GM19372 (cell line): ENCODE data around the gene TSPAN14.

Experiments
- ATAC-seq: cut with Tn5 transposase; IDR thresholded peaks from one replicate; pipeline ENCODE4 v1.9.1; 2021; ENCODE audit warnings: mild to moderate bottlenecking, low read depth, moderate library complexity; ENCODE audit not compliant: unreplicated experiment

Gene TSPAN14

DNA sequence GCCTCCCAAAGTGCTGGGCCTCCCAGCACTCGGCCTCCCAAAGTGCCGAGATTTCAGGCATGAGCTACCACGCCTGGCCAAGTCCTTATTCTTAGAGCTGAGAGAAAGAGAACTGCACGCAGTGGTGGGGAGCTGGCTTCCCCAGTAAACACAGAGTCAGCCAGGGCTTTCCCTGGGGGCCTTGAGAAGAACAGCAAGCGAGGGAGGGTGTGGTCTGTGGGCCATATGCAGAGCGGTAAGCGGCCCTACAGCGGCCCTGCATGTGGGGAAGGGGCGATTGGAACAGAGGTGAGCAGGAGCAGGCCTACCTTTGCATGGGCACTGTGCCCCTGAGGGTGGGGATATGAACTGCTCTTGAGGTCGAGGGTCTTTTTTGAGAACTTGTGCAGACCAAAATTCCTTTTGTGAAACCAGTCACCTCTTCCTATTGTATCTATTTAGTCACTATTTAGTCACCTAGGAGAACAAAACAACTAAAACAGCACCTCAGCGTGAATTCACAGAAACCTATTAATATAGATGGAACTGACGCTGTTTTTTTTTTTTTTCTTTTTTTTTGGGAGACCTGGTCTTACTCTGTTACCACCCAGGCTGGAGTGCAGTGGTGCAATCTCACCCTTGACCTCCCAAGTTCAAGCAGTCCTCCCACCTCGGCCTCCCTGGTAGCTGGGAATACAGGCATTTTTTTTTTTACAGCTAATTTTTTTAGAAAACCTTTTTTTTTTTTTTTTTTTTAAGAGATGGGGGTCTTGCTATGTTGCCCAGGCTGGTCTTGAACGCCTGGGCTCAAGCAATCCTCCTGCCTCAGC lies 46.7 kb downstream of the TSPAN14 start:
- peak; percentile 49 for ATAC-seq

- ATAC-seq = no peak
These were observed 47.3 kb downstream of the TSPAN14 start for GRCh38 chr10:80501381-80501912.

- ATAC-seq = no peak
These were observed 47.9 kb downstream of the TSPAN14 start for GRCh38 chr10:80501913-80502521.

DNA sequence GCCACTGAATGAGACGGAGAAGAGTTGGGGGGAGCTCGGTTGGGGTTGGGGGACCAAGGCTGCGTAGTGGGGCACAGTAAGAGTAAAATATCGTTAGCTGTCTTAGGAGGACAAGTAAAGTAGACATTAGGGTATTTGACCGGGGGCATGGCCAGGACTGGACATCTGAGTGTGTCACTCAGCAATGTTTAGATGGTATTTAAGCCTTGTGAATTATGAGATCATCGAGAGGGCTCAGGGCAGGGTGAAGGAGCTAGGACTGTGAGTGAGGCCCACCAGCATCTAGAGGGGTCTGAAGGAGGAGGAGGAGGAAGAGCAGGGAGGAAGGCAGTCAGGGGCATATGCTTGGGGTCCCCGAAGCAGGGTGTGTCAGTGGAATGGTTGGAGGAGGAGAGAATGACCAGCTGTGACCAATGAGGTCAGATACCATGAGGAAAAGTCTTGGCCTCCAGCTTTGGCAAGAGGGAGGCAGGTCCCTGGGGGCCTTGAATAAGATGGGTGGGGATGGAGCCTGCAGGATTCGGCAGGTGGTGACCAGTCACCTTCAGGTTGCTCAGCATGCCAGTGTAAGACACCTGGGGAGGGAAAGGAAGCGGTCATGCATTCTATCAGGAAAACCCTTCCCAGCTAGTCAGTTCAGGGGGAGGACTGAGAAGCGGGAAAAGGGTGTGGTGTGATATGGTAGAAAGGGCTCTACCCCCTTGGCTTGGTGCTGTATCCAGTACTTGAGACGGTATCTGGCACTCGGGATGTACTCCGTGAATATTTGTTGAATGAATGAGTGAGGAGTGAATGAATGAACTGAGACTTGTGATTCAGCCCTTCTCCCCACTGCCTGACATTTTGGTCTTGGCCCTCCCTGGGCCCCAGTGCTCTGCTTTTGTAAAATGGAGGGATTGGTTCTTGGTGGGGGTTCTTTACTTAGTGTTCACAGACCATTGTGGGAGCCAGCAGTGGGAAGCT lies 48.8 kb downstream of the TSPAN14 start:
- no peak for ATAC-seq

DNA sequence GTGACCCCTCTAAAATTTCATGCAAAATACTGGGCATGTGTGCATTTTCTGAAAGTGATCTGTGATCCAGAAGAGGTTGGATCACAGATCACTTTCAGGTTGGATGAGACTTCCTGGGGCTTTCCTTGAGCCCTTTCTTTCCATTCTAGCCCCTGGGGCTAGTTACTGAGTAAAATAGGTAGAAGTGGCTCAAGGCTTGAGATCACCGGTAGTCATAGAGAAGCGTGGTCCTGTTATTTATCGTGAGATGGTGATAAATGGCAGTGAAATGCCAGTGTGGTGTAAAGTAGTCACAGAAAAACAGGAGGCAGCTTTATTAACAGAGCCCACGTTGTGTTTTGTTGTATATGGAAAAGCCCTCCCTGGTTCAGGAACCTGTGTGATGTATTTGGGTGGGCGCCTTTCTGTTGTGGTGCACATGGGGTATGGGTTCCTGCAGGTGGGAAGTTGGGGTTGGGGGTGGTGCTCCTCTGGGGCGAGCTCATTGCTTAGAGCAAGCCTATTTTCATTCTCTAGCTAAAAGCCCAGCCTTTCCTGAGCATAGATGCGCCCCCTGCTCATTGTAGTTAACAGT lies 49.6 kb downstream of the TSPAN14 start:
- ATAC-seq = no peak

GRCh38 chr10:80504158-80504811 lies 50.2 kb downstream of the TSPAN14 start:
- ATAC-seq = no peak

DNA sequence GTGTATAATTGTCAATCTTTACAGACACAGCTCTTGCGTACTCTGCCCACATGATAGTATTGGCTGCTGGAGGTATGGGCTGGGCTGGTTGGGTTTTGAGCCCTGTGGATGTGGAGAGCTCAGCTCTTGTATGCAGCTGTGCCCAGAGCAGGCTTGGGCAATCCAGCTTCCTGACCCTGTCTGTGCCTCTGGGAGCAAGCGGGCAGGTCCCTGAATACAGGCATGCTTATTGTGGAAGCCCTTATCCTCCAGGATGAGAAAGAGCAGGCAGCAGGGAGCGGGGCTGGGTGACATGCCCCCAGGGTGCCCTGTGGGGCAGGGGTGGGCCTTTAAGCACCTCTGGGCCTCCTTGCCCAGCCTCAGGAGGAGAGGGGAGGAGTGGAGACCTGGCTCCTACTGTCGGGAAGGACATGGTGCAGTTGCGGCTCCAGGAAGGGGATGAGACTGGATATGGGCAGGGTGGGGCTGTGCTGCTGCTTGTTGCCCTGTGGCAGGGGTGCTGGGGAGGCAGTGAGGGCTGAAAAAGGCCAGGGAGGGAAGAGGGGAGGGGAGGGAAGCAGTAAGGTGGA lies 50.9 kb downstream of the TSPAN14 start:
- no peak for ATAC-seq

DNA sequence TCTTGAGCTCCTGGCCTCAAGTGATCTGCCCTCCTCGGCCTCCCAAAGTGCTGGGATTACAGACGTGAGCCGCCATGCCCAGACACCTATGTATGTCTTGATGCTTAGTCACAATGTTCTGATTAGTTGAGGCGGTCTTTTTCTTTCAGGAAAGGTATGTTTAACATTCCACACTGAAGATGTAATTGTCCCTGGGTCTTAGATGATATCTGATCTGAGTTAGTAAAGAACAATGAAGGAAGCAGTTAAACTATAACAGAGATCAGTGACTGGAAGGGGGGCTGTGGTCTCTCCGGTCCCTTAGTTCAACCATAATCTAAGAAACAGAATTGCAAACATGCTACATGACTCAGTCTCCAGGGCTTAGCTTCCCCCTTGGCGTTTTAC lies 52.1 kb downstream of the TSPAN14 start:
- ATAC-seq = no peak

DNA sequence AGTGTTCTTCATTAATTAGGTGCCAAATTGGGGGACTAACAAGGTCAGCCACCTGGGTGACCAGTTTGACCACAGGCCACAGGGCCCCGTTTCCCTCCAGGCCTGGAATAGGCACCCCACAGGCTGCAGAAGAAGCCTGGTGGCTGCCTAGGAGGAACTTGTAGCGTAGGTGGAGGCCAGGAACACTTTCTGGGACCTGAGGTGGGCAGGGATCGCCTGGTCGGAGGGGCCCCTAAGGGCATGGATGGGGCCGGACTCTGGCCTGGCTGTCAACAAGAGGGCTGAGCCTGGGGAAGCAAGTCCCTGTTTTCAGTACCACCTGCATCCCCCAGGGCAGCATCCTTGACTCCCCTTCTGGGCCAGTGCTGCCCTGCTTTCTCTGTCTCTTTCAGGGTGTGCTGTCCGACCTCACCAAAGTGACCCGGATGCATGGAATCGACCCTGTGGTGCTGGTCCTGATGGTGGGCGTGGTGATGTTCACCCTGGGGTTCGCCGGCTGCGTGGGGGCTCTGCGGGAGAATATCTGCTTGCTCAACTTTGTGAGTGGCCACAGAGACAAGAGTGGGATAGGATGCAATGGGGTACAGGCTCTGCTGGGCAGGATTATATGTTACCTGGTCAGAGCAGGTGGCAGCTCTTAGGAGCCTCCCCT lies 52.9 kb downstream of the TSPAN14 start:
- ATAC-seq = no peak

DNA sequence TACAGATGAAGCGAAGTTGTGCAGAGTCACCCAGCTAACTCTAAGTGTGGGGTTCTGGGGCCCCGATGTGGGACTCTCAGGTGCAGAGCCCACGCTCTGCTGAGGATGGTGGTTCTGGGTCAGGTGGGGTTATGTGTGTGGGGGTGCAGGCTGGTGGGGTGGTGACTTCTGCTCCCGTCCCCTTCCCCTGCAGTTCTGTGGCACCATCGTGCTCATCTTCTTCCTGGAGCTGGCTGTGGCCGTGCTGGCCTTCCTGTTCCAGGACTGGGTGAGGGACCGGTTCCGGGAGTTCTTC lies 54.9 kb downstream of the TSPAN14 start:
- no peak for ATAC-seq

GRCh38 chr10:80509403-80510161 lies 55.5 kb downstream of the TSPAN14 start:
- ATAC-seq = no peak

- ATAC-seq = no peak
These were observed 58.0 kb downstream of the TSPAN14 start for GRCh38 chr10:80512031-80512526.

DNA sequence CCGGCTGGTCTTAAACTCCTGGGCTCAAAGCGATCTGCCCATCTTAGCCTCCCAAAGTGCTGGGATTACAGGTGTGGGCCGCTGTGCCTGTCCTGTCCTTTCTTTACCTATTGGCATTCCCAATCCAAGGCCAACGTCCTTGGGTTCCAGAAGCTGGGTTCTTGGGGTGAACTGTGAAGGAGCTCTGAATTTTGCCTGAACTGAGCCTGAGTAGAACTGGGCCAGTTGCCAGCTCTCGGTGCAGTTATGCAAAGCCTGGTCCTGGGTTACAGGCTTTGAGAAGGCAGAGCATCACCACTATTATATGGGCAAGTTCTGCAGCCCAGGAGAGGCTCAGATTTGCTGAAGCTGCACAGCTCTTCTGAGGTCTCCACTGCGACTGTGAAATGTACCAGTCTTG lies 59.0 kb downstream of the TSPAN14 start:
- no peak for ATAC-seq

- ATAC-seq = no peak
These were observed 61.4 kb downstream of the TSPAN14 start for GRCh38 chr10:80515511-80515910.

- no peak for ATAC-seq
These were observed 61.8 kb downstream of the TSPAN14 start for GRCh38 chr10:80515941-80516340.

DNA sequence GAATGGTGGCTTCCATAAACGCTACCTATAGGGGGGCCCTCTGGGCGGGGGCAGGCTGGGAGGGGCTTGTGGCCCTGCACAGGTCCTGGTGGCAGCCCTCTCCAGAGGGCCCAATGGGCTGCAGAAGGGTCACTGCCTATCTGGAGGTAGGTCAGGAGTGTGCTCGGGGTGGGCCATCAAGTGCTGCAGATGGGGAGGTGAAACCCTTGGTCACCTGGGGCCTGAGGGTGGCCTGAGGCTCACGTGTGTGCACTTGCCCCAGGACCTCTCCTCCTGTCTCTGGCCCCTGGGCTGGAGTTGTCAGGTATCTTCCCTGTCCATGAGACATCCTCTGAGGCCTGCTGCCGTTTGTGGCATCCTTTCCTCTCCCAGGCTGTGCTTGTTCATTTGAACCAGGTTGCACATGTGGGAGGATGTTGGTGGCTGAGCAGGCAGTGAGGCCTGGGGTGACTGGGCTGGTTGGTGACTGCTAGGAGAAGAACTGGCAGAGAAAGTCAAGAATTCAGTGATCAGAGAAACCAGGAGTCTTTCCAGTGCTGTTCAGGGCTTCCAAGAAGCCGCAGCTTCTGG lies 62.5 kb downstream of the TSPAN14 start:
- no peak for ATAC-seq

- no peak for ATAC-seq
These were observed 63.5 kb downstream of the TSPAN14 start for GRCh38 chr10:80517416-80518142.
